Thyroid gland (tissue), 4 donors: ENCODE results near the gene NUMB. TPM values are rescaled to one million over a fixed set of nuclear protein-coding genes. Genes with fewer than 3 reads are reported as not detected.

Experiments used
- DNase-seq, 2 donors: peaks; one replicate each; pipeline ENCODE4 v3.0.0-alpha.2; 2019
- H3K27ac ChIP-seq, 3 donors: fragments of 200-600 bp; sonication (generic); 1 replicate in 2 of 3; 2 replicates in 1 of 3; pipeline ENCODE4 v1.5.1; 2016 to 2019; ENCODE audit warnings: mild to moderate bottlenecking in 1 of 3, moderate library complexity in 1 of 3
- H3K27me3 ChIP-seq: fragments of 200-600 bp; sonication (generic); one replicate; pipeline ENCODE4 v1.5.1; 2019
- H3K36me3 ChIP-seq, 2 donors: fragments of 200-600 bp; sonication (generic); one replicate each; pipeline ENCODE4 v1.5.1; 2016 to 2019
- H3K4me1 ChIP-seq, 2 donors: fragments of 200-600 bp; sonication (generic); one replicate each; pipeline ENCODE4 v1.5.1; 2017 to 2019
- H3K4me3 ChIP-seq, 3 donors: fragments of 200-600 bp; sonication (generic); replicated peaks in 1 of 3; 1 replicate in 2 of 3; 2 replicates in 1 of 3; pipeline ENCODE4 v1.5.1; 2016; ENCODE audit warnings: mild to moderate bottlenecking in 1 of 3
- H3K9me3 ChIP-seq: fragments of 200-600 bp; sonication (generic); one replicate; pipeline ENCODE4 v1.5.1; 2017
- CTCF ChIP-seq, 6 experiments: fragments of 200-600 bp in 3 of 6; fragments of 450-650 bp in 3 of 6; sonication (generic) in 3 of 6; IDR thresholded peaks; one replicate each; pipeline ENCODE4 v1.5.1; 2016 to 2019; ENCODE audit warnings: antibody characterized with exemption in 6 of 6, mild to moderate bottlenecking in 2 of 6, inconsistent platforms in 1 of 6, moderate library complexity in 1 of 6
- POLR2A ChIP-seq, 2 donors: fragments of 450-650 bp; IDR thresholded peaks; one replicate each; pipeline ENCODE4 v1.6.1; 2017; ENCODE audit warnings: antibody characterized with exemption in 2 of 2, mild to moderate bottlenecking in 2 of 2, moderate library complexity in 1 of 2
- WGBS, 2 donors: methylation state at CpG; one replicate each; pipeline ENCODE4 v1.1.5; 2017; 5-methylcytosine and 5-hydroxymethylcytosine counted together
- intact Hi-C: fragments of 100-400 bp; cut with DNase I; formaldehyde crosslinking; loops from one replicate; pipeline ENCODE4 v1.15.1; 2023
- total RNA-seq, 4 donors: library from RNA; depleted of rRNA; stranded (reverse); fragments of >200 nt; gene quantifications; one replicate each; pipeline ENCODE4 v1.2.3, GENCODE V29; 2016

Gene NUMB
- total RNA-seq, 4 donors from 2014 or later = 67.1 to 101 (median 86.7) TPM

GRCh38 chr14:73264080-73264884 lies 194.1 kb downstream of the NUMB start:
- peaks cover 0 to 15% of the 10 kb centered on the region in 2 donors for H3K36me3 ChIP-seq
- no peak for DNase-seq

GRCh38 chr14:73263606-73264005 lies 194.7 kb downstream of the NUMB start:
- Histone ChIP-seq H3K4me1 (no peaks in the 10 kb centered on the region), H3K4me3 (no peak overlapping the region), H3K36me3 (peaks cover 0 to 14% of the 10 kb centered on the region in 2 donors), H3K27me3 (no peaks in the 10 kb centered on the region), H3K9me3 (no peaks in the 10 kb centered on the region), H3K27ac (no peak overlapping the region)
- intact Hi-C loops = no loop called here
- DNase-seq = no peak
- 89 to 93% methylated on average over 4 to 6 of the region's 7 CpGs for WGBS, 2 donors
- no peak for TF ChIP-seq POLR2A (IDR thresholded peaks at IDR 0.05)

More at GRCh38 chr14:73264080-73264884, 194.1 kb downstream of the NUMB start:
- Histone ChIP-seq H3K27me3 (no peaks in the 10 kb centered on the region), H3K4me1 (peaks cover under 1 to 4% of the 10 kb centered on the region in 2 donors), H3K4me3 (no peak overlapping the region), H3K9me3 (no peaks in the 10 kb centered on the region), H3K27ac (no peak overlapping the region)
- TF ChIP-seq CTCF (IDR thresholded peaks at IDR 0.05) (no peak), POLR2A (IDR thresholded peaks at IDR 0.05) (no peak)
- WGBS, 2 donors = 89 to 90% methylated on average over 13 to 19 of the region's 23 CpGs
- intact Hi-C loops = no loop called here

GRCh38 chr14:73262427-73263183 lies 195.7 kb downstream of the NUMB start:
- 93 to 94% methylated on average over 10 to 13 of the region's 20 CpGs for WGBS, 2 donors
- H3K27ac ChIP-seq = no peak overlapping the region
- H3K4me1 ChIP-seq = no peaks in the 10 kb centered on the region
- TF ChIP-seq POLR2A (IDR thresholded peaks at IDR 0.05) = no peak
- TF ChIP-seq CTCF (IDR thresholded peaks at IDR 0.05) = no peak
- peaks cover 0 to 10% of the 10 kb centered on the region in 2 donors for H3K36me3 ChIP-seq
- H3K27me3 ChIP-seq = no peaks in the 10 kb centered on the region
- DNase-seq = no peak
- intact Hi-C loops = no loop called here
- no peaks in the 10 kb centered on the region for H3K9me3 ChIP-seq
- H3K4me3 ChIP-seq = no peak overlapping the region

GRCh38 chr14:73261520-73262426 lies 196.6 kb downstream of the NUMB start:
- WGBS, 2 donors = 88 to 89% methylated on average over 8 to 10 of the region's 15 CpGs
- H3K27me3 ChIP-seq = no peaks in the 10 kb centered on the region
- H3K4me1 ChIP-seq = no peaks in the 10 kb centered on the region
- H3K36me3 ChIP-seq = peaks cover 0 to 10% of the 10 kb centered on the region in 2 donors
- intact Hi-C loops = no loop called here
- no peak overlapping the region for H3K27ac ChIP-seq
- H3K4me3 ChIP-seq = no peak overlapping the region
- no peak for DNase-seq
- H3K9me3 ChIP-seq = no peaks in the 10 kb centered on the region
- TF ChIP-seq CTCF (IDR thresholded peaks at IDR 0.05) (no peak), POLR2A (IDR thresholded peaks at IDR 0.05) (no peak)

- no peaks in the 10 kb centered on the region for H3K4me1 ChIP-seq
- no peaks in the 10 kb centered on the region for H3K9me3 ChIP-seq
- H3K27me3 ChIP-seq = no peaks in the 10 kb centered on the region
- WGBS, 2 donors = 74 to 84% methylated on average over 4 to 6 of the region's 6 CpGs
- TF ChIP-seq CTCF (IDR thresholded peaks at IDR 0.05) (no peak), POLR2A (IDR thresholded peaks at IDR 0.05) (no peak)
- no peak overlapping the region for H3K27ac ChIP-seq
- no peak for DNase-seq
- H3K36me3 ChIP-seq = peaks cover 0 to 10% of the 10 kb centered on the region in 2 donors
- no peak overlapping the region for H3K4me3 ChIP-seq
- intact Hi-C loops = no loop called here
Observed at GRCh38 chr14:73261075-73261474, 197.3 kb downstream of the NUMB start.
